ENCODE measurements around the gene VPS13D.

VPS13D gene

GRCh38 chr1:12480041-12480440 lies 250.2 kb downstream of the VPS13D start:
- in situ Hi-C loops (cut with MboI; ENCODE audit: low sequenced_read_pairs), result no loop called here

- in situ Hi-C loops (cut with MboI; ENCODE audit: low sequenced_read_pairs), result no loop called here
These were observed 251.0 kb downstream of the VPS13D start for GRCh38 chr1:12480748-12481362.

- in situ Hi-C loops (cut with MboI; ENCODE audit: low sequenced_read_pairs), result no loop called here
These were observed 252.1 kb downstream of the VPS13D start for GRCh38 chr1:12481928-12482327.

- in situ Hi-C loops (cut with MboI; ENCODE audit: low sequenced_read_pairs), result no loop called here
These were observed 253.2 kb downstream of the VPS13D start for GRCh38 chr1:12482988-12483387.

- in situ Hi-C loops (cut with MboI; ENCODE audit: low sequenced_read_pairs), result no loop called here
These were observed 255.6 kb downstream of the VPS13D start for GRCh38 chr1:12485231-12486058.

GRCh38 chr1:12486059-12486341 lies 256.2 kb downstream of the VPS13D start:
- in situ Hi-C loops (cut with MboI; ENCODE audit: low sequenced_read_pairs), result no loop called here

- in situ Hi-C loops (cut with MboI; ENCODE audit: low sequenced_read_pairs), result no loop called here
These were observed 256.7 kb downstream of the VPS13D start for GRCh38 chr1:12486401-12487005.

GRCh38 chr1:12487520-12487919 lies 257.7 kb downstream of the VPS13D start:
- in situ Hi-C loops (cut with MboI; ENCODE audit: low sequenced_read_pairs), result no loop called here

- in situ Hi-C loops (cut with MboI; ENCODE audit: low sequenced_read_pairs), result no loop called here
These were observed 259.0 kb downstream of the VPS13D start for GRCh38 chr1:12488666-12489354.

- in situ Hi-C loops (cut with MboI; ENCODE audit: low sequenced_read_pairs), result no loop called here
These were observed 260.8 kb downstream of the VPS13D start for GRCh38 chr1:12490532-12491142.

- in situ Hi-C loops (cut with MboI; ENCODE audit: low sequenced_read_pairs), result no loop called here
These were observed 261.8 kb downstream of the VPS13D start for GRCh38 chr1:12491656-12492055.

- in situ Hi-C loops (cut with MboI; ENCODE audit: low sequenced_read_pairs), result no loop called here
These were observed 265.9 kb downstream of the VPS13D start for GRCh38 chr1:12495725-12496124.

GRCh38 chr1:12496154-12496961 lies 266.5 kb downstream of the VPS13D start:
- in situ Hi-C loops (cut with MboI; ENCODE audit: low sequenced_read_pairs), result no loop called here

- in situ Hi-C loops (cut with MboI; ENCODE audit: low sequenced_read_pairs), result loop anchor here (10.0 kb wide), 1 partner anchor 55 kb away; no protein-coding TSS in a partner anchor
These were observed 269.9 kb downstream of the VPS13D start for GRCh38 chr1:12499539-12500240.

GRCh38 chr1:12501661-12502060 lies 271.8 kb downstream of the VPS13D start:
- in situ Hi-C loops (cut with MboI; ENCODE audit: low sequenced_read_pairs), result loop anchor here (10.0 kb wide), 1 partner anchor 57 kb away; no protein-coding TSS in a partner anchor

- in situ Hi-C loops (cut with MboI; ENCODE audit: low sequenced_read_pairs), result loop anchor here (10.0 kb wide), 1 partner anchor 58 kb away; no protein-coding TSS in a partner anchor
These were observed 272.7 kb downstream of the VPS13D start for GRCh38 chr1:12502336-12503109.

GRCh38 chr1:12503709-12504108 lies 273.9 kb downstream of the VPS13D start:
- in situ Hi-C loops (cut with MboI; ENCODE audit: low sequenced_read_pairs), result loop anchor here (10.0 kb wide), 1 partner anchor 59 kb away; no protein-coding TSS in a partner anchor

GRCh38 chr1:12504601-12505000 lies 274.8 kb downstream of the VPS13D start:
- in situ Hi-C loops (cut with MboI; ENCODE audit: low sequenced_read_pairs), result loop anchor here (10.0 kb wide), 1 partner anchor 60 kb away; no protein-coding TSS in a partner anchor

- in situ Hi-C loops (cut with MboI; ENCODE audit: low sequenced_read_pairs), result loop anchor here (10.0 kb wide), 1 partner anchor 60 kb away; no protein-coding TSS in a partner anchor
These were observed 275.4 kb downstream of the VPS13D start for GRCh38 chr1:12505231-12505630.
